Sigmoid colon (tissue), 7 donors: ENCODE measurements around the gene MED29. TPM values are rescaled to one million over a fixed set of nuclear protein-coding genes. Genes with fewer than 3 reads are reported as not detected.
A peak's percentile ranks its signal among the peaks of the same experiment; 100 is the strongest.

ENCODE experiments used
- DNase-seq: peaks from one replicate; pipeline ENCODE4 v3.0.0-alpha.2; 2019
- H3K27ac ChIP-seq, 4 donors: fragments of 200-600 bp; sonication (generic); one replicate each; pipeline ENCODE4 v1.5.1; 2016 to 2019; ENCODE audit warnings: mild to moderate bottlenecking in 1 of 4
- H3K27me3 ChIP-seq, 3 donors: fragments of 200-600 bp; sonication (generic); one replicate each; pipeline ENCODE4 v1.5.1; 2019; ENCODE audit warnings: mild to moderate bottlenecking in 1 of 3
- H3K36me3 ChIP-seq, 4 donors: fragments of 200-600 bp; sonication (generic); one replicate each; pipeline ENCODE4 v1.5.1; 2016 to 2019
- H3K4me1 ChIP-seq, 4 donors: fragments of 200-600 bp; sonication (generic); one replicate each; pipeline ENCODE4 v1.5.1; 2017 to 2019
- H3K4me3 ChIP-seq, 4 donors: fragments of 200-600 bp; sonication (generic); one replicate each; pipeline ENCODE4 v1.5.1; 2017 to 2019; ENCODE audit warnings: mild to moderate bottlenecking in 2 of 4, moderate library complexity in 1 of 4
- H3K9me3 ChIP-seq, 4 donors: fragments of 200-600 bp in 3 of 4; sonication (generic) in 3 of 4; one replicate each; pipeline versions ENCODE4 v1.5.1 to v1.6.1; 2013 to 2019
- CTCF ChIP-seq, 4 experiments: fragments of 450-650 bp in 3 of 4; fragments of 200-600 bp in 1 of 4; IDR thresholded peaks; one replicate each; pipeline ENCODE4 v1.5.1; 2016 to 2019; ENCODE audit warnings: antibody characterized with exemption in 4 of 4, mild to moderate bottlenecking in 3 of 4, moderate library complexity in 2 of 4
- EP300 ChIP-seq, 4 donors: sonication (generic); formaldehyde crosslinking; IDR thresholded peaks; one replicate each; pipeline ENCODE4 v1.6.1; 2017; ENCODE audit warnings: antibody characterized with exemption in 4 of 4
- POLR2A ChIP-seq, 2 donors: fragments of 450-650 bp; IDR thresholded peaks; one replicate each; pipeline ENCODE4 v1.6.1; 2016; ENCODE audit warnings: antibody characterized with exemption in 2 of 2, mild to moderate bottlenecking in 2 of 2, moderate library complexity in 2 of 2
- POLR2AphosphoS5 ChIP-seq, 4 donors: sonication (generic); formaldehyde crosslinking; IDR thresholded peaks; one replicate each; pipeline ENCODE4 v1.6.1; 2017; ENCODE audit warnings: antibody characterized with exemption in 4 of 4
- WGBS, 2 donors: extraction: QIAGEN DNeasy Blood & Tissue Kit; methylation state at CpG; one replicate each; pipeline ENCODE4 v1.1.7; 2013; 5-methylcytosine and 5-hydroxymethylcytosine counted together
- intact Hi-C: fragments of 100-400 bp; cut with DNase I; formaldehyde crosslinking; loops from one replicate; pipeline ENCODE4 v1.15.1; 2023
- polyA plus RNA-seq, 3 donors: library from polyadenylated mRNA; stranded (reverse); fragments of 200-250 nt; gene quantifications; one replicate each; pipeline ENCODE4 v1.2.3, GENCODE V29; 2013
- total RNA-seq, 4 donors: library from RNA; depleted of rRNA; stranded (reverse); fragments of >200 nt; gene quantifications; one replicate each; pipeline ENCODE4 v1.1.0, GENCODE V29; 2016
- donor health status: healthy with polysubstance abuse.
- donor health status: Bipolar disorder and iron deficiency.
- donor health status: healthy.

MED29 gene, protein sequence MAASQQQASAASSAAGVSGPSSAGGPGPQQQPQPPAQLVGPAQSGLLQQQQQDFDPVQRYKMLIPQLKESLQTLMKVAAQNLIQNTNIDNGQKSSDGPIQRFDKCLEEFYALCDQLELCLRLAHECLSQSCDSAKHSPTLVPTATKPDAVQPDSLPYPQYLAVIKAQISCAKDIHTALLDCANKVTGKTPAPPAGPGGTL
- 10 to 100 TPM; 25.2 to 44.6 (median 33.7) TPM for total RNA-seq
- 10 to 100 TPM; 22.8 to 33.5 (median 31.0) TPM for polyA plus RNA-seq

DNA sequence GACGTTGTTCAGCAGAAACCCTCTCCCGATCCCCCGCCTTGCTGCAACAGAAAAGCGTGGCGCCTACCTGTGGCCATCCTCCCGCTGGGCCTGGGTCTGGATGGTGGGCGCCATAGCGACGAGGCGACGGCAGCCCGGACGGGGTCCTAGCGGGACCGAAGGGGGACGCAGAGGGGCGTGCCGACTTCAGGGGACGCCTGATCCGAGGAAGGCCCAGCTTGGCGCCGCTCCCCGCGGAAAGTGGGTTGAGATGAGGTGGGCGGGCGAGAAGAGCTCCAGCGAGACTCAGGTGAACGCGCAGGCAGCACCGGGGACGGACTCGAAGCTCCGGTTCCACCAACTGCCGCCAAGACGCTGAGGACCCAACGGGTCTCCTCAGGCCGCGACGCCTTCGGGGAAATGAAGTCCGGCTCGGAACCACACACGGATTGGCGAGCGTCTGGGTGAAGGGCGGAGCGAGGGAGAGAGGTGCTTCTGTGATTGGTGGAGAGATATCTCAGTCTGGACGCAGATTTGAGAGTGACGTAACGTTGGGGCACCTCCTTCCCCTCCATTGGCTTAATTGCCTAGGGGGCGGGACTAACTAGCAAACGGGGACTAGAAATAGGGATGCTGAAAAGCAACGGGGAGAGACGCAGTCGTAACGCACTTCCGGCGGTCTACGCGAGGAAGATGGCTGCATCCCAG lies at the start of gene MED29, which contains the start of gene PAF1:
TSS of gene MED29 (plus strand) at position 628 of the 687 bp plus-strand sequence. CDS start at position 673, 45 bp downstream.
TSS of gene PAF1 (minus strand) at position 356 of the 687 bp plus-strand sequence. CDS start at position 114, 242 bp downstream.
- Histone ChIP-seq H3K27me3 (no peaks in the 10 kb centered on the region), H3K4me3 (peak within 1 kb of the TSS; percentile 71 to 98 (median 98)), H3K9me3 (no peaks in the 10 kb centered on the region), H3K27ac (peak within 1 kb of the TSS; percentile 99 to 100 (median 100)), H3K4me1 (peaks cover 0 to 26% (median 26%) of the 10 kb centered on the region in 4 donors), H3K36me3 (peaks cover 35 to 66% (median 38%) of the 10 kb centered on the region in 4 donors)
- WGBS, 2 donors = 0% methylated on average over 60 of the region's 60 CpGs
- DNase-seq = peak; percentile 99
- intact Hi-C loops = loop anchor here (2.0 to 5.0 kb wide), 3 partner anchors 48 to 91 kb away; partner anchors contain the start of genes SAMD4B, SUPT5H and TIMM50
- TF ChIP-seq CTCF (IDR thresholded peaks at IDR 0.05) (no peak), EP300 (IDR thresholded peaks at IDR 0.05) (peak in 1 of 4 donors; percentile 2), POLR2A (IDR thresholded peaks at IDR 0.05) (peak in 1 of 2 donors; percentile 89), POLR2AphosphoS5 (IDR thresholded peaks at IDR 0.05) (peak; percentile 94 to 99 (median 98))

GRCh38 chr19:39341719-39342604 lies 49.2 kb upstream of the MED29 start, which contains the start of gene SAMD4B:
SAMD4B (plus strand) TSS chr19:39342421; CDS start chr19:39356894, 14,473 bp downstream.
- H3K36me3 ChIP-seq = peaks cover 0 to 8% (median 0%) of the 10 kb centered on the region in 4 donors
- H3K27me3 ChIP-seq = no peaks in the 10 kb centered on the region
- no peaks in the 10 kb centered on the region for H3K9me3 ChIP-seq
- H3K4me1 ChIP-seq = peaks cover 0 to 51% (median 50%) of the 10 kb centered on the region in 4 donors
- TF ChIP-seq POLR2AphosphoS5 (IDR thresholded peaks at IDR 0.05) (peak; percentile 83 to 95 (median 94)), CTCF (IDR thresholded peaks at IDR 0.05) (peak; percentile 61 to 78 (median 68)), POLR2A (IDR thresholded peaks at IDR 0.05) (peak; percentile 83), EP300 (IDR thresholded peaks at IDR 0.05) (no peak)
- WGBS, 2 donors = 1% methylated on average over 105 of the region's 105 CpGs
- peak within 1 kb of the TSS; percentile 86 to 96 (median 92) for H3K4me3 ChIP-seq
- DNase-seq = peak; percentile 99
- intact Hi-C loops = loop anchor here (2.0 to 5.0 kb wide), 5 partner anchors 49 to 190 kb away; partner anchors contain the start of genes EID2B, MED29, PAF1 and PLEKHG2
- H3K27ac ChIP-seq = peak within 1 kb of the TSS; percentile 89 to 95 (median 91)

DNA sequence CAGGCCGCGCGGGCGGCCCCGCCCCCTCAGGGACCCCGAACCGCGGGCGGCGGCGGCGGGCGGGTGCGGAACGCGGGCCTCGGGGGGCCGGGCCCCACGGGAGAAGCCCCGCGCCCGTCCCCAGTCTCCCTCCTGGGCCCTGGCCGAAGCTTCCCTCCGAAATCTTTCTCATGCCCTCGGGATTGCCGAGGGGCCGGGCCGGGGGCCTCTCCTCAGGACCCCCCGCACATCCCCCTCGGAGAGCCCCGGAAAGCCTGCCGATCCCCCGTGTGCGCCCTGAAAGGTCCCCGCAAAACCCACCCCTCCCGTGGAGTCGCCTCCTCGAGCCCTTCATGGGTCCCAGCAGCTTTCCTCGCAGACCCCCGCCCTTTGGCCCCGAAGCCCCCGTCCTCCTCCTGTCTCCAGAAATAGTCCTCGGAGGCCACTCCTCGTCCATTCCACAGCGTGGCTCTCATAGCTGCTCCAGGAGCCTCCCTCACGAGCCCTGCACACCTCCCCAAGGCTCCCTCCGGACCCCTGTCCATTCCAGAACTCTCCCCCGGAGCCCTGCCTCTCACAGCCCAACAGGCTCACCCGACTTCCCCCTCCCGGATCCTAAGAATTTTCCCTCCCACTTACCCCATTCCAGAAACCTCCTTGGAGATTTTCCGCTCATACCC lies 48.4 kb upstream of the MED29 start:
- intact Hi-C loops = loop anchor here (2.0 to 5.0 kb wide), 5 partner anchors 48 to 190 kb away; partner anchors contain the start of genes EID2B, MED29, PAF1 and PLEKHG2

More for the DNA sequence above, 48.4 kb upstream of the MED29 start:
- Histone ChIP-seq H3K9me3 (no peaks in the 10 kb centered on the region), H3K4me1 (peaks cover 0 to 58% (median 57%) of the 10 kb centered on the region in 4 donors), H3K4me3 (peak overlapping the region; percentile 86 to 96 (median 92)), H3K27me3 (no peaks in the 10 kb centered on the region), H3K27ac (peak overlapping the region; percentile 85 to 95 (median 90)), H3K36me3 (peaks cover 0 to 8% (median 0%) of the 10 kb centered on the region in 4 donors)
- whole genome bisulfite sequencing, 2 donors = 2 to 3% methylated on average over 51 of the region's 51 CpGs
- TF ChIP-seq POLR2A (IDR thresholded peaks at IDR 0.05) = no peak
- no peak for TF ChIP-seq EP300 (IDR thresholded peaks at IDR 0.05)
- no peak for TF ChIP-seq CTCF (IDR thresholded peaks at IDR 0.05)
- TF ChIP-seq POLR2AphosphoS5 (IDR thresholded peaks at IDR 0.05) = no peak
- peak; percentile 73 for DNase-seq
